GM18517 (cell line): ENCODE measurements around the gene MFN1.

Source experiments
- ATAC-seq: cut with Tn5 transposase; IDR thresholded peaks from one replicate; pipeline ENCODE4 v1.9.1; 2021; ENCODE audit warnings: mild to moderate bottlenecking, moderate library complexity; ENCODE audit not compliant: unreplicated experiment

MFN1 gene

DNA sequence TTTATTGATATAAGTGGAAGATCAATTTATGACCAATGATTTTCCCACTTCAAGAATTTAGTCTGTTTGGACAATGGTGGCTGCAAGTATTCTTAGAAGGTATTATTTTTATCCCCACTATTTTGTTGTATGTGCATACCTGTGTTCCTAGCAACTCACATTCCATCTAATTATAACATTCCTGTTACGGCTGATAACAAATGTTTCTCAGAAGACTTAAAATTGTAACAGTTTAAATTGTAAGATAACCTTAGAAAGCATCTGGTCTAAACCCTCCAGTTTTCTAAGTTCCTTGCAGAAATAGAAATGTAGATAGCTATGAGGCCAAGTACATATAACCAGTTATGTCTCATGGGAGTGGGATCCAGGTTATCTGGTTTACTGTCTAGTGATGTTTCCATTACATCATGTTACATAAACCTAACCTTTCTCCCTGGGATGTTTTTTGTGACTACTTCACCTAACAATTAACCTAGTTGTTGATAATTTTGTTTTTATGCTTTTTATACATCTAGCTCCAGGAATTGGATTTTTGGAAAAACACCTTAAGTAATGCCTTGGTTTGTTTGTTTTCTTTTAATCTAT lies 11.1 kb upstream of the MFN1 start:
- no peak for ATAC-seq

DNA sequence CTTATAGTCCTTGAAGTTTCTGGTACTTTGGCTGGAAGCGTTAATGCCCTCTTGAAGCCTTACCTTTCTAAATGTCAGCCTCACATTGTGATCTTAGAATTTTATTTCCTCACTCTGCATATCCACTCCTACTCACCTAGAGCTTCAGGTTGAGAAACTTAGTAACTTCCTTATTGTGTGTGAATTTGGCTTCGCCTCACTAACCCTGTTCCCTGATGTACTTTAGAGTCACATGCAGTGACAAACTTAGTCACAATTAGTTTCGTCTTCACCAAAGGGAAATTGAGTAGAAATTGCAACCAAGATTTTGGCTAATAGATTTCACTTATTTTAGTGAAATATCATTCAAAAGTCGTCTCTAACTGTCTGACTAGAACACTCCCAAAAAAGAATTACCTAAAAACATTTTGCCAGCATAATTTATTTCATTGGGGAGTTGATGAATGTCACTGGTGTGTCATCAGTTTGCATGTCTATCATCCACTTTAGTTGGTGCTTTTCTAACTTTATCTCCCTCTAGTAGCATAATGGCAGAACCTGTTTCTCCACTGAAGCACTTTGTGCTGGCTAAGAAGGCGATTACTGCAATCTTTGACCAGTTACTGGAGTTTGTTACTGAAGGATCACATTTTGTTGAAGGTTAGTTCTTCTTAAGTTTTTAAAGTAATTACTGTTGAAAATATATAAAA lies 960 bp downstream of the MFN1 start:
- peak; percentile 60 for ATAC-seq

DNA sequence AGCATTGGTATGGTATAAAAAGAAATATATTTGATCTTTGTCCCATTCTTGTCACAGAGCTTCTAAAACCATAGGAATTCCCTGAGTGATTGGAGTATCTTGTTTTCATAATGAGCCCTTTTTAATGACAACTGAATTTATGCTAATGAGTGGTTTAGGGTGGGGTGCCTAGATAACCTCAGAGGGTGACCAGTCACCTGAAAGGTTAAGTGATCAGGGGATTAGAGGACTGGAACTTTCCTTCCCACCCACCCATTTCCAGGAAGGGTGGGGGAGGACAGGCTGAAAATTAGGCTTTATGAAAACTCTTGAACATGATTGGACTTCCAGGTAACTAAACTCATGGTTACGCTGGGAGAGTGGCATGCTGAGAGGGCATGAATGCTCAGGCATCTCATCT lies 8.5 kb downstream of the MFN1 start:
- ATAC-seq: no peak

DNA sequence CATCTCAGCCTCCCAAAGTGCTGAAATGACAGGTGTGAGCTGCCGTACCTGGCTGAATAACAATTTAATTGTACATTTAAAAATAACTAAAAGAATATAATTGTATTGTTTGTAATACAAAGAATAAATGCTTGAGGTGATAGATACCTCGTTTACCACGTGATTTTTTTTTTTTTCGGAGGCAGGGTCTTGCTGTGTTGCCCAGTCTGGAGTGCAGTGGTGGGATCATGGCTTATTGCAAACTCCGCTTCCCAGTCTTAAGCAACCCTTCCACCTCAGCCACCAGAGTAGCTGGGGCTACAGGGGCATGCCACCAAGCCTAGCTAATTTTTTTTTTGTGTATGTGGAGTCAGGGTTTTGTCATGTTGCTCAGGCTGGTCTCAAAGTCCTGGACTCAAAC lies 15.8 kb downstream of the MFN1 start:
- no peak for ATAC-seq

DNA sequence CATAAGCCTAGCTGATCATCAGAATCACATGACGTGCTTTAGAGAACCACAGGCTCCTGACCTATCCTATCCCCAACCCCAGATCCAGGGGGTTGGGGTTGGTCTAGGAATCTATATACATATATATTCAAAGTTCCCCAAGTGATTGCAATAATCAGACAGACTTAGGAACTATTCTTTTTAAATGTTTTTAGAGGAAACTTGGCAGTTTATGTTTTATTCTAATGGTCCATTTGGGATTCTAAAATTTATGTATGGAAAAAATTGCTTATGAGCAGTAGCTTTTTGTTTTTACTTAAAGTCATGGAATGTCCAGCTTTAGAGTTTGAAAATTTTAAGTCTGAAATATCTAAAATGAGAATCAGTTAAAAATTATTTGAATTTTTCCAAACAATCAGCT lies 22.1 kb downstream of the MFN1 start:
- ATAC-seq: no peak

DNA sequence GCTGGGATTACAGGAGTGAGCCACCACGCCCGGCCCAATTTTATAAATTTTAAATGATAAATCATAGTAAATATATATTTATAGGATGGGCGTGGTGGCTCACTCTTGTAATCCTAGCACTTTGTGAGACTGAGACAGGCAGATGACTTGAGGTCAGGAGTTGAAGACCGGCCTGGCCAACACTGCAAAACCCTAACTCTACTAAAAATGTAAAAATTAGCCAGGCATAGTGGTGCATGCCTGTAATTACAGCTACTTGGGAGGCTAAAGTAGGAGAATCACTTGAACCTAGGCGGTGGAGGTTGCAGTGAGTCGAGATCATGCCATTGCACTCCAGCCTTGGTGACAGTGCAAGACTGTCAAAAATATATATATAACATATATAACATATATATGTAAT lies 26.4 kb downstream of the MFN1 start:
- no peak for ATAC-seq

DNA sequence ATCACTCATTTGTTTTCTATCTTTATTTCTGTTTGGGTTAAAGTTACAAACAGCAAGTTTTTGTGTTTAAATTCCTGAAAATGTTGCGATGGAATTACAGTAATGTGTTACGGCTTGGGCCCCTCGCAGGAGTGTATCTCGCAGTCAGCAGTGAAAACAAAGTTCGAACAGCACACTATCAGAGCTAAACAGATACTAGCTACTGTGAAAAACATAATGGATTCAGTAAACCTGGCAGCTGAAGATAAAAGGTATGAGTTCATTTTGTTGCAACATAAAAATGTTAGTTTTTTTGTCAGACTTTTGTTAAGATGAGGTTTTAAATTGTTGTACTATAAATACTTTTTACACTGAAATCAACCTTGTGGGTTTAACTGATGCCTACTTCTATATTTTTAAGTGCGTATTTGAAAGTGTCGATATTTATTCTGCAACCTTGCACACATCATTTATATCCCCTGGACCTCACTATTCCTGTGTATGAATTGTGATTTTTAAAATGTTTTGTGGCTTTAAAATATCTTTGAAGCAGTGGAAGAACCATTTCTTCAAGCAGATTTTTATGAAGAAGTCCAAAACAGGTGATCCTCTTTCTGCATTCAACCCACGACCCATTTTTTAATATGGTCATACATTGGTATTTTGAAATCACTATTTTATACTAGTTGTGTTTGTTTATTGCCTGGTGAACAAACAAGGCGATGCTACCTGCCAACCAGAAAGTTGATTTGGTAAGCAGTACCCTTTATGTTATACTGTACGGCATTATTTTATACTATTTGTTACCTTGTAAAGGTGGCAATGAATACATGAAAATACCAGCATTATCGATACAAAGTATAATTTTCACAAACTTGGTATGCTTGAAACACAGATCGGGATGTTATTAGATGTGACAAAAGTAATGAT lies 27.8 kb downstream of the MFN1 start:
- no peak for ATAC-seq

DNA sequence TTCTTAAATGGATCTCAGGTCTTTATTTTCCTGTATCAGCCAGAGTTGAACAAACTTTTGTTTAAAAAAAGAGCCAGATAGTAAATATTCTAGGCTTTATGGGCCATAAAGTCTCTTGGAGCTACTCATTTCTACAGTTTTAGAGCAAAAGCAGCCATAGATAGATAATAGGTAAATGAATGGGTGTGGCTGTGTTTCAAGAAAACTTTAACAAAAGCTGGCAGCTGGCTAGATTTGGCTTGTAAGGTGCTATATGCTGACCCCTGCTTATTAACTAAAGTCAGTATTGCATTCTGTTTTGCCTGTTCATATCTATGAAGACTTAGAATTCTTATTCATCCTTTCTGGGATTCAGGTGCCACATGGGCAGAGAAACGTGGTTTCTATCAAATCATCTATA lies 29.0 kb downstream of the MFN1 start:
- ATAC-seq: no peak

DNA sequence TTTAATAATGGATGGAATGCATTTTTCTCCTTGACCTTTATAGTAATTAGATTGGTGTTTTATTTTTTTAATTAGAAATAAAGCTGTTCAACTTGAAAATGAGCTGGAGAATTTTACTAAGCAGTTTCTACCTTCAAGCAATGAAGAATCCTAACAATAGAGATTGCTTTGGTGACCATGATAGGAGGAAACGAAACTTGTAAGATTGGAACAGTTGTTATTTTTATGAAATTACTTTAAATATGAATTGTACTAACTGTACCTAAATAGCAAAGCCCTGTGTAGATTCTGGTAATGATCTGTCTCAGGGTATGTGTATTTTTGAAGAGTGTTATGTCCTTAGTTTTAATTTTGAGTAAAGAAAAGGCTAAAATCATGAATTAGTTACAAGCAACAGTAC lies 44.4 kb downstream of the MFN1 start:
- no peak for ATAC-seq

DNA sequence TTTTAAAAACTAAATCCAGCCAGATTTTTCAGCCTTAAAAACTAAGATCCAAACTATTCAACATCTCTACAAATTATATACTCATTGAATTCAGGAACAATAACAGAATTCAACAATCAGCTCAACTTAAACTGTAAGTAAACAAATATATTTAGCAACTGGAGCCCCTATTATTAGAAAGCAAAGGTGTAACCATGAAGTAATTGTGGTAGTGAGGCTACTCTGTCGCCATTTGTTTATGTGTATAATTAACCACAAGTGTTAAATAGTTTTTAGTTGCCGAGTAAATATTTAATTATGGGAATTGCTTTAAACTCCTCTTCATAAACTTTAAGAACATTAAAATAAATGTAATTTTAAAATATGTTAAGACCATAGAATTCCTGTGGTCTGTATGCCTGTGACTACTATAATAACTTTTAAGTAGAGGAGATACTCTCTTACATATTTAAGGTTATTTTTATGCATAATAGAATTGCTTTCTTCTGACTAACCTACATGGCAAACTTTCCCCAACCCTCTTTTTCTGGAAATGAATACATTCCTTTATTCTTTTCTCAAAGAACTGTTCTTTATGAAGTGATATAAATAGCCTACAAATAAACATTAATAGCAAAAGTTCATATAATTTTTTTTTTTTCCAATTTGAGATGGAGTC lies 51.2 kb downstream of the MFN1 start:
- no peak for ATAC-seq

DNA sequence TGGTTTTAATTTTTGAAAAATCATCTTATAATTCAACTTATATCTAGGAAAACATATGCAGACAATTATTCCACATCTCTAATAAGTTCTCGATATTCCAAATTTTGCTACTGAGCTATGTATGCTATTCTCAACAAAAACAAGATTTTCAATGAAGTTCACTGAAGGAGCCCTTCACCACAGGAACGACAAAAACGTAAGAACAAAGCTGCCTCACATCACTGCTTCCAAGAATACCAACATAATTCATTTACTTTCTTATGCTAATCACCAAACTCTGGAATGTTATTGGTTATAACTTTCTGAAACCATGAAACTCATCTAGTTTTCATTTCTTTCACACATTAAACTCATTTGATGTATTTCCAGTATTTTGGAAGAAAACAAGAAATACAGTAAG lies 54.1 kb downstream of the MFN1 start:
- ATAC-seq: no peak

DNA sequence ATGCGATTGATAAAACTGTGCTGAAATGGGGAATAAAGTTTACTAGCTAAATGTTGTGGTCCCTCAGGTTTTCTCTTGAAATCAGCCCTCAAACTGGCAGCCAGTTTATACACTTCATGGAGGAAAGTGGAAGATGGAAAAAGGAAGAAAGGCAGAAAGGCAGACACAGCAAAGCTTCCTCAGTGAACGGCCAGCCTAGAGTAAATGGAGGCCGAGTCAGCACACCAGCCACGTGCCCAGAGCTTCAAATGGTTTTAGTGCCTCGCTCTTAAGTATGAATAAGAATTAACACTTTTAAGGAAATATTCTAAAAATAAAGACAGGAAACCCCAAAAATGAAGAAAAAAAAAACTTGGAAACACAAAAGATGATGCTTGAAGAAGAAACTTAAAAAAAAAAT lies 55.5 kb downstream of the MFN1 start:
- no peak for ATAC-seq

DNA sequence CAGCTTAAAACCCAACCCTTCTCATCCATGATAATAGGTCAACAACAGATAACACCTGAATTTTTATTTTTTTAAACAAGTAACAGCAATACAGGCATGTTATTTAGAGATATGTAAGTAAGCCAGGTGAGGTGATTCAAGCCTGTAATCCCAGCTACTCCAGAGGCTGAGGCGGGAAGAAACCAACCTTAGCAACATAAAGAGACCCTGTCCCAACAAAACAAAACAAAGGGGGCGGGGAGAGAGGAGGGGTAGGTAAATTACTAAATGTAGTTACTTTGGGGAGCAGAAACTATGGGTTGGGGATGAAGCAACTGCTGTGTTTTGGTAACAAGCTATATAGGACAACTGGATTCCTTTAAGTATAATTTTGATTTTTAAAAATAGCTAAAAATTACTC lies 56.8 kb downstream of the MFN1 start:
- no peak for ATAC-seq

DNA sequence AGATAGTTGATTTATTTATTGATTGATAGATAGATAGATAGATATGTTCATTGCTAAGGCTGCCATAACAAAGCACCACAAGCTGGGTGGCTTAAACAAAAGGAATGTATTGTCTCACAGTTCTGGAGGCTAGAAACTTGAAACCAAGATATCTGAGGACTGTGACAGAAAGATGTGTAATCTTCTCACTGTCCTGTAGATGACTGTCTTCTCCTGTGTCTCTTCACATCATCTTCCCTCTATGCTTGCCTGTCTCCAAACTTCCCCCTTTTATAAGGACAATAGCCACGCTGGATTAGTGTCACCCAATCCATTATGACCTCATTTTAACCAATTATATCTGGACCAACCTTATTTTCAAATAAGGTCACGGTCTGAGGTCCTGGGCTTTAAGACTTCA lies 62.8 kb downstream of the MFN1 start:
- ATAC-seq: no peak

DNA sequence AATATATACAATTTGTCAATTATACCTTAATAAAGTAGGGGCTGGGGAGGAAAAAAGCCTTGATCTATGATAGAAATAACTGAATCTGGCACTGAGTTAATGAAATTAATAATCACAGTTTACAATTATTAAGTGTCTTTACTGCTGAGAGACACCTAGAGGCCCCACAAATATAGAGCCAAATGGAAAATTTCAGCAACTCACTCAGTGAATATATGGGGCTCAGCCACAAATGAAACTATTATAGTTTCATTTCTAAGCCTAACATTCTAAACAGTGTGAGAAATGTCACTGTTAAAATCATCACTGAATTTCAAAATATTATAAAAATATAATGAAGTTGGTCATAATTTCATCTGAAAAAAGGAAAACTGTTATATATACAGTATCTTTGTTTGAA lies 63.5 kb downstream of the MFN1 start:
- no peak for ATAC-seq

DNA sequence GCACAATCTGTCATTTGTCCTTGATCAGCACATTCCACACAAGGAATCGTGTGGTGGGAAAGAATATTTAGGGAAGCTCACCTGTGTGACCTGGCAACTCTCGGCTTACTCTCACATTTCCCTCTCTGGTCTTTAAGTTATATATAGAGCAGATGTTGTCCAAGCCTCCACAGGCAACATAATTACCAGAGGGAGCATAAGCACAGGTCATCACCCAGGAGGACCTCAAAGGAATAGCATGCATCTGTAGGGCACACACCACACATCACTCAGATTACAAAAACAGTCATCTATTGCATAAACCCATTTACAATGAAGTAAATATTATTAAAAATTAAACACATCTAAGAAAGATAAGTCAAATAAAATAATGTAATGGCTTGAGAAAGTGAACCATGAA lies 67.3 kb downstream of the MFN1 start:
- ATAC-seq: no peak

DNA sequence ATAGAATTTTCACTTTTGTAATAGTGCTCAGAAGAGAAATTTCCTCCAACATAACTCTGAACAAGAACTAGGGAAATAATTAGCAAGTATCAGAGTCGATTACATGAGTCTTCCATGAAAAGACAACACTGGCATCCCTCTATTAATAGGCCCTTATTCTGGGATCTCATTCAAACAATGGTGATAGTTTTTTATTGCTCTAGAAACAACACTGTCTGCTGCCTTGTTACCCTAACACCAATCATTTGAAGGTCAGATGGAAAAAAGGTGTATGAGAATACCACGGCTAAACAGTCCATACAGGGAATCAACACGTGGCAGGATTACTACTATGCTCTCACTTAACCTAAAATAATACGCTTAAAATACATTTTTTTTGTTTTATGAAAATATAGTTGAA lies 67.9 kb downstream of the MFN1 start:
- no peak for ATAC-seq

DNA sequence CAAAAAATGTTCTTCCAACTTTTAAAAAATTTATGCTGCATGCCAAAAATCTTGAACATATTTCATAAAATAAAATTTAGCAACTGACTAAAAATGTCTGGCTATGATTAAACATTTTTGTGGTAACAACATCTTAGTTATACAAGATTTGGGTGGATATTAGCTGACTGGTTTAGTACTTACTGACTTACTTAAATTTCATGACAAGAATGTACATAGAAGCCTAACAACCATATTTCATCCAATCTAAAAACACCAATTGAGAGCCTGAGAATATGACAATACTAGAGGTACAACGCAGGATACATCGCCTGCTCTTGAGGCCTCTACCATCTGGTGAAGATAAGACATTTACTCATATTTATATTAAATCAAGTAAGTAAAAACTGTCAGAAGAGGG lies 69.2 kb downstream of the MFN1 start:
- ATAC-seq: no peak

DNA sequence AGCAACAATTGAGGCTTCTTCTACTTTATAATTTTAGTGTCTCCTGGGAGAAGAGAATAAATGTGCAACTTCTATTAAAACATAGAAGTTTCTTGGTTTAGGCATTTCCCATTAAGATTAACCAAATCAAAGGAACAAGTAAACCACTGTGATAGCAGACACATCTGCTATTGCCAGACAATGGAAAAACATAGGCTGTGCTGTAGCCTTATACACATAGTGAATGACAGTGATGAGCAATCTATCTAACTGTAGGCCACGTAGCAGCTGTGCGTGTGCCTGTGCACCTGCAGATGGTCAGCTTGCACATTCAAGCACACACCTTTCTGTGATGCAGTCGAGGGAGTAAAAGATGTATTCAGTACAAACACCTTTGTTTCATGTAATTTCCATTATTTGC lies 71.1 kb downstream of the MFN1 start:
- no peak for ATAC-seq

DNA sequence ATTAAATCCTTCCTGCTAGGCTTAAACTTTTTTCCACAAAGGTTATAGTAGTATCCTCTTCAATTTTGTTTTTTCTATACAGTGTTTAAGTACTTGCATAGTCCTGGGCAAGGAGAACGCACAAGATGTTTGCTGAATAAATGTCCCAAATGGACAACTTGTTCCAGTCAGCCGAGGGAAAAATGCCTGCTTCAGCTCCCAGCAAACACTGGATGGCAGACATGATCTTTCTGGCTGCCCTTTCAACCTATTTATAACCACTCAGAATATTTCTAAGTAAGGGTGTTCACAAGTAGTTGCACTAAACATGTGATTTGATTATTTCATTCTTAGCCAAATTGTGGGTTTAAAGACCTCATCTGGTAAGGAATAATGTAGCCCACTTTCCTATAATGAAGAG lies 74.0 kb downstream of the MFN1 start:
- ATAC-seq: no peak

DNA sequence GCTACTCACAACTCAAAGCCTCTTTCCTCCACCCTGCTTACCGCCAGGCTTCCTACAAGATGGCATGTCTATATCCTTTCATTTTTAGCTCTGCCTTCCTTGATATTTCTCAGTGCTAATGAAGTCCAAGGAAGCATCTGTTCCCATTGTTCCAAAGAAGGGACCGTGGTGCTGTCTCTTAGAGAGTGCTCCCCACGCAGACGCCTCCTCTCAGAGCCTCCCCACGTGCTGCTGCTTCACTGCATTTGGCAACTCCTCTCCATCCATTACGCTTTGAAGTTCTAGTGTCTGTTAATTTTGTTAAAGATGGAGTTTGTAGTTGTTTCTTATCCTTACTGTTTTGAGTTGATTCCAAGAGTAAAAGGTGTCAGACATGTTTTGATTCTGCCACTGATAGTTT lies 77.6 kb downstream of the MFN1 start:
- ATAC-seq: no peak
